SK-N-MC (cell line): ENCODE measurements around the gene NFKBIL1.

Source experiments
- EZH2 ChIP-seq: fragments of 200-600 bp; sonication (generic); IDR thresholded peaks from one replicate; pipeline ENCODE4 v1.6.1; 2017; ENCODE audit warnings: antibody characterized with exemption
- POLR2AphosphoS5 ChIP-seq: IDR thresholded peaks from 2 replicates; pipeline ENCODE4 v1.6.1; 2012; ENCODE audit warnings: mild to moderate bottlenecking, low read depth, low read length, borderline replicate concordance

DNA sequence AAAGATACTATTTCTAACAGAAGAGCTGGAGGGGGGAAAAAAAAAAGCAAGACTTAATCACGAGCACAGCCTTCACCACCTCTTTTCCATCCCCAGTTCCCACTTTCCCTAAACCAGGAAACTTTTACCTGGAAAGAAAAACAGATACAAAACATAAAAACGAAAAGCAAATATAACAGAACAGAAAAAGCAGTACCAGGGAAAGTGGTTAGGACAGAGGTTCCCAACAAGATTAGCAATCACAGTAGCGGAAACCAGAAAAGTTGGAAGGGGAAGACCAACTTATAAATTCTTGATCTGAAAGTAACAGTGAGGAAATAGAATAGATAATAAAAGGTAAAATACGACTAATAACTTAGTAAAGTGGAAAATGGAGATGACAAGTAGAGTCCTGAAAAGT lies 6.8 kb upstream of the NFKBIL1 start:
- TF ChIP-seq POLR2AphosphoS5 = no peak; the same call in 1 of the 2 replicates
- TF ChIP-seq EZH2 = no peak
